HG03175 (cell line): ENCODE measurements around the gene IFIH1.

Source experiments
- ATAC-seq: cut with Tn5 transposase; IDR thresholded peaks from one replicate; pipeline ENCODE4 v1.9.1; 2021; ENCODE audit warnings: mild to moderate bottlenecking, moderate library complexity; ENCODE audit not compliant: unreplicated experiment

Gene IFIH1

GRCh38 chr2:162219426-162219825, 99.1 kb downstream of the IFIH1 start:
- ATAC-seq: no peak

DNA sequence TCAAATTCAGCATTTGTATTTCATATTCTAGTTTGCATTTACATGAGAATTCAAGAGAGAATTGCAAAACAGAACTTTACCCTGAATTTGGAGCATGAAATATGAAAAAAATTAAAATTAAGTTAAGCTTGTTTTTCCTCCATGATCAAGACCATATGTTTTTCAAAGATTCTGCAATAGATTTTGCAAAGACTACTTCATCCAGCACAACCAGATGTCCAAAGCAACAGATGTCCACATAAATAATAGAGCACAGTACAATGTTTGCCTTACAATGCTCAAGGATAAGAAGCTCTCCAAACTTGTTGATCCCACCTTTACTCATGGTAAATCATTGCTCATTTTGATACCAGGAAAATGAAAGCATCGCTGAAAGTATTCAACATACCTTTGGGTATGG, 100.9 kb downstream of the IFIH1 start:
- no peak for ATAC-seq
